GM06990 (cell line): ENCODE results near the gene CCDC63.

Experiments used
- DNase-seq: peaks from one replicate; pipeline ENCODE4 v3.0.0-alpha.2; 2011; ENCODE audit not compliant: insufficient read length; ENCODE audit errors: extremely low read depth
- H3K27me3 ChIP-seq: replicated peaks from 2 replicates; pipeline ENCODE4 v1.6.0; 2011; ENCODE audit warnings: low read length; ENCODE audit not compliant: control insufficient read depth, insufficient read depth
- H3K36me3 ChIP-seq: 2 replicates; pipeline ENCODE4 v1.5.1; 2011; ENCODE audit warnings: low read length; ENCODE audit not compliant: control insufficient read depth, insufficient read depth
- H3K4me3 ChIP-seq: replicated peaks from 2 replicates; pipeline ENCODE4 v1.5.1; 2011; ENCODE audit warnings: low read depth, mild to moderate bottlenecking, control low read depth, low read length
- TF ChIP-seq, protein P1 (sequence below): IDR thresholded peaks from 2 replicates; pipeline ENCODE4 v1.5.1; 2011; ENCODE audit warnings: low read length, control low read depth, mild to moderate bottlenecking, inconsistent platforms; ENCODE audit not compliant: insufficient read depth, poor library complexity, severe bottlenecking

Gene CCDC63

DNA sequence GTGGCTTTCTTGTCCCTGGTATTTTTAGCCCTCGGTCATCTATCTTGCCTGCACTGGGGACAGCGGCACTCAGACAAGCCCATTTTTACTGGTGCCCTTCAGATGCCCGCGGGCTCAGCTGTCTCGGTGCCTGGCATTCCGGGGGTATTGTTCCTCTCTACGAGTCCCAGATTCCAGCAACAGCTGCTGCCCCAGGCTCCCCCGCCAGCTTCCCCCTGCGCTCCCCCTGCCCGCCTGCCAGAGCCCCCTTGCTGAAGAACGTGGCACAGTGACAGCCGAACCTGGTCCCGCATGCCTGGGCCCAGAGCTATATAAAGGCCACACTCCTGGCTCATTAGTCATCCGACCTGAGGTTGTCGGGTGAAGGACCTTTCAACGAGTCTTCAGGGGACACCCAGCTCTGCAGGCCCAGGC lies 84.5 kb downstream of the CCDC63 start:
- DNase-seq, result no peak
- no peak overlapping the region for H3K4me3 ChIP-seq
- H3K27me3 ChIP-seq, result no peaks in the 10 kb centered on the region
- no peaks in the 10 kb centered on the region for H3K36me3 ChIP-seq
- TF ChIP-seq, protein P1, sequence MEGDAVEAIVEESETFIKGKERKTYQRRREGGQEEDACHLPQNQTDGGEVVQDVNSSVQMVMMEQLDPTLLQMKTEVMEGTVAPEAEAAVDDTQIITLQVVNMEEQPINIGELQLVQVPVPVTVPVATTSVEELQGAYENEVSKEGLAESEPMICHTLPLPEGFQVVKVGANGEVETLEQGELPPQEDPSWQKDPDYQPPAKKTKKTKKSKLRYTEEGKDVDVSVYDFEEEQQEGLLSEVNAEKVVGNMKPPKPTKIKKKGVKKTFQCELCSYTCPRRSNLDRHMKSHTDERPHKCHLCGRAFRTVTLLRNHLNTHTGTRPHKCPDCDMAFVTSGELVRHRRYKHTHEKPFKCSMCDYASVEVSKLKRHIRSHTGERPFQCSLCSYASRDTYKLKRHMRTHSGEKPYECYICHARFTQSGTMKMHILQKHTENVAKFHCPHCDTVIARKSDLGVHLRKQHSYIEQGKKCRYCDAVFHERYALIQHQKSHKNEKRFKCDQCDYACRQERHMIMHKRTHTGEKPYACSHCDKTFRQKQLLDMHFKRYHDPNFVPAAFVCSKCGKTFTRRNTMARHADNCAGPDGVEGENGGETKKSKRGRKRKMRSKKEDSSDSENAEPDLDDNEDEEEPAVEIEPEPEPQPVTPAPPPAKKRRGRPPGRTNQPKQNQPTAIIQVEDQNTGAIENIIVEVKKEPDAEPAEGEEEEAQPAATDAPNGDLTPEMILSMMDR, result no peak

DNA sequence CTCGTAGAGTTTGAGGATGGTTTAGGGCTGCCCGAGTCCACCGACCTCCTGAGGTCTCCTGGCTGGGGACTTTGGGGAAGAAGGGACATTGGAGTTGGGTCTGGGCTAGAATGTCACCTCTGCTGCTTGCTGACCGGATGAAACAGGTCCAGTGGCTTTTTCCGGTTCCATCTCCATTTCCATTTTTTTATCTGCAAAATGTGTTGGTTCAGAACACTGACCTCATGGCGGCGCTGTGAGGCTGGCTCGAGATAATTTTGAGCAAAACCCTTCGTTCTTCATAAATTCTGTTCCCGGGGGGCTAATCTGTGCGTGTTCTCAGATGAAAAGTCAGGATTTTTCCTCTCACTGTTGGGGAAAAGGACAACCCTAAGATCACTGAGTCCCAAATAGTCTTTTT lies 85.3 kb downstream of the CCDC63 start:
- TF ChIP-seq, protein P1, result peak; percentile 41
- DNase-seq, result no peak
- Histone ChIP-seq H3K27me3 (no peaks in the 10 kb centered on the region), H3K4me3 (no peak overlapping the region), H3K36me3 (no peaks in the 10 kb centered on the region)

DNA sequence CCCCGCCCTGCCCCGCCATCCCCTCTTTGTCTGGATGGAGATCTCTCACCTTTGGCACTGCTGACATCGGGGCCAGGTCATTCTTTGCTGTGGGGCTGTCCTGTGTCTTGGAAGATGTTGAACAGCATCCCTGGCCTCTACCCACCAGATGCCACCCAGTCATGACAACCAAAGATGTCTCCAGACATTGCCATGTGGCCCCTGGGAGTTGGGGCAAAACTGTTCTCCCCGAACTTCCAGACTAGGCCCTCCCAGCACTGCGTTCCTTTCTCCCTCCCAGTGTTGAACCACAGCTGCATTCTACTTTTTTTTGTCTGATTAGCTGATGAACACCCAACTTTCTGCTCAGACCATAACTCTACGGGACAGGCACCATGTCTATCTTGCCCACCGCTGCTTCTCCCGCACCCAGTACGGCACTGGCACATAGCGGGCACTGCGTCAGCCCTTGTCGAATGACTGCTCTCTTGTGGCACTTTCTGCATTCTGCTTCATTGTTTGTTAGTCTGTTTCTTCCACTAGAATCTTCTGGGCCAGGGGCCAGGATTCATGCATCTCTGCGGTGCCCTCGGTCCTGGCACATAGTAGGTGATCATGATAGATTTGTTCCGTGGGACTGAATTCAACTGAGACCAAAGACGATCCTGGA lies 86.7 kb downstream of the CCDC63 start:
- Histone ChIP-seq H3K4me3 (no peak overlapping the region), H3K36me3 (no peaks in the 10 kb centered on the region), H3K27me3 (no peaks in the 10 kb centered on the region)
- no peak for DNase-seq
- TF ChIP-seq, protein P1, result no peak

DNA sequence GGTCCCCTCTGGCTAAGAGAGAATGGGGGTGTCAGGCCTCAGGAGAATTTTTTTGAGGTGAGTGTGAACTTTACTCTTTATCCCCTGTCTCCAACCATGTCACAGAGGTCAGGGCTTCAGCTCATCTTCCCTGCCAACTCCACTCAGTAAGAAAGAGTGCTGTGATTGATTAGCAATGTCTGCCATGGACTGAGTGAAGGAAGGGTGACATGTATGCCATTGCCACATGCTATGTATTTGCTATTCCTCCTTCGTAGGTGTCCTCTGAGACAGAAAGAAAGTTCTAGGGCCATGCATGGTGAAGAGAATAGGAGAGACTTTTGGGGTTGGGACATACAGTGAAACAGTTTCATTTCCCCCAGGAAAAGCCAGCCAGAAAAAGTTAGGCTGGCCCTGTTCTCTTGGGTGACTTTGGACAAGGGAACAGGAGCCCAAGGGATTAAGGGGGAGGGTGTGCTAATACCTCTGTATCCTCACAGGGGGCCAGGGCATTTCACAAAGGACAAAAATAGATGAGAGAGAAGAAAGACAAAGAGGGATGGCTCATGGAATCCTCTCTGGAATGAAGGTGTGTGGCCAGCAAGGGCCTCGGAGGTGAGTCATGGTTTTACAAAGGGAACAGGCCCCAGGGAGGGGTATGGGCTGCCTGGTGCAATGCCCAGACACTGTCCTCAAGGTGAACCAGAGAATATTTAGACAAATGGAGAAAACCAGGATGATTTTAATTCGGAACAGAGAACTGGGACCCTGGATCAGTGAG lies 87.5 kb downstream of the CCDC63 start:
- DNase-seq, result no peak
- TF ChIP-seq, protein P1, result no peak
- H3K4me3 ChIP-seq, result no peak overlapping the region
- H3K27me3 ChIP-seq, result no peaks in the 10 kb centered on the region
- H3K36me3 ChIP-seq, result no peaks in the 10 kb centered on the region

DNA sequence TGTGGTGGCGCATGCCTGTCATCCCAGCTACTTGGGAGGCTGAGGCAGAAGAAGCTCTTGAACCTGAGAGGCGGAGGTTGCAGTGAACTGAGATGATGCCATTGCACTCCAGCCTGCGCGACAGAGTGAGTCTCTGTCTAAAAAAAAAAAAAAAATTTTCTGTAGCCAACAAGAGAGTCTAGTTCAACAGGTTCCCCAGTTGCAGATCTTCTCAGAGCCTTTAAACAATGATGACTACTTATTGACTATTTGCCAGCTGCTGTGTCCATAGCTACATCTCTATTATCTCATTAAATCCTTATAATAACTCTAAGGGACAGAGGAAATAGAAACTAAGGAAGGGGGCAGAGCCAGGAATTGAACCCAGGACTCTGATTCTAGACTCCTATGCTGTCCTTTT lies 88.8 kb downstream of the CCDC63 start:
- TF ChIP-seq, protein P1, result no peak
- Histone ChIP-seq H3K4me3 (no peak overlapping the region), H3K27me3 (no peaks in the 10 kb centered on the region), H3K36me3 (no peaks in the 10 kb centered on the region)
- no peak for DNase-seq
